Hindlimb muscle (tissue), 1 donor: ENCODE data around the gene SPSB4. TPM values are rescaled to one million over a fixed set of nuclear protein-coding genes. Genes with fewer than 3 reads are reported as not detected.

Experiments used
- DNase-seq: peaks from one replicate; pipeline ENCODE4 v3.0.0-alpha.2; 2013
- polyA plus RNA-seq: library from polyadenylated mRNA; unstranded; fragments of 120-200 nt; gene quantifications from one replicate; pipeline ENCODE4 v1.2.1, GENCODE V29; 2013; ENCODE audit not compliant: insufficient read length

The SPSB4 gene
- polyA plus RNA-seq, 1 donor, result 18.7 TPM

DNA sequence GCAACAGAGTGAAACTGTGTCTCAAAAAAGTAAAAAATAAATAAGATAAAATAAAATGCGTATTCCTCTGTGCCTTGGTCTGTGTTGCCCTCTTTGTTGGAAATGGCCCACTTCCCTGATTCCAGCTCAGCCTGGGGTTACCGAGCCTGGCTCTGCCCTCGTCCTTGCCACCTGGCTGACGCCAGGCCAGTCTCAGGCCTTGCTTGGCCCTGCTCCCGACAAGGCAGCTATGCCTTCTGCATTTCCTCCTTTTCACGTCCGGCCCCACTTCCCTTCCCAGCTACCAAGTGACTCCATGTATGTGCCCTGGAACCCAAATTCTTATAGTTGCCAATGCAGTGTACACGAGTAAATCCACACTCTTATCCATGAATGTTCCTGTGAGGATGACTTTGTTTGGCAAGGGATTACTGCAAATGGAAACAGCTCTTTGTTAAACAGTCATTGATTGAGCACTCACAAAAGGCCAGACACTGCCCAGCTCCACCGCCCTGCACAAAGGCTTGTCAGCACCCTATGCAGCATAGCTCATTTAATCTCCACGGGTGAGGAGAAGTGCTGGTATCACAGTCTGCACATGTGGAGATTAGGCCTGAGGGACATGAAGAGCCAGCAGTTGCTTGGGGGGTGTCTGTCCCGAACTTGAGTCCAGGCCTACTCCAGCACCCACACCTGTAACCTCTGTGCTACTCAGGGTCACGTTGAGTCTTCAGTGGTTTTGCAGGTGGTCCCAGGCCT is 25.1 kb downstream of the SPSB4 start:
- no peak for DNase-seq

DNA sequence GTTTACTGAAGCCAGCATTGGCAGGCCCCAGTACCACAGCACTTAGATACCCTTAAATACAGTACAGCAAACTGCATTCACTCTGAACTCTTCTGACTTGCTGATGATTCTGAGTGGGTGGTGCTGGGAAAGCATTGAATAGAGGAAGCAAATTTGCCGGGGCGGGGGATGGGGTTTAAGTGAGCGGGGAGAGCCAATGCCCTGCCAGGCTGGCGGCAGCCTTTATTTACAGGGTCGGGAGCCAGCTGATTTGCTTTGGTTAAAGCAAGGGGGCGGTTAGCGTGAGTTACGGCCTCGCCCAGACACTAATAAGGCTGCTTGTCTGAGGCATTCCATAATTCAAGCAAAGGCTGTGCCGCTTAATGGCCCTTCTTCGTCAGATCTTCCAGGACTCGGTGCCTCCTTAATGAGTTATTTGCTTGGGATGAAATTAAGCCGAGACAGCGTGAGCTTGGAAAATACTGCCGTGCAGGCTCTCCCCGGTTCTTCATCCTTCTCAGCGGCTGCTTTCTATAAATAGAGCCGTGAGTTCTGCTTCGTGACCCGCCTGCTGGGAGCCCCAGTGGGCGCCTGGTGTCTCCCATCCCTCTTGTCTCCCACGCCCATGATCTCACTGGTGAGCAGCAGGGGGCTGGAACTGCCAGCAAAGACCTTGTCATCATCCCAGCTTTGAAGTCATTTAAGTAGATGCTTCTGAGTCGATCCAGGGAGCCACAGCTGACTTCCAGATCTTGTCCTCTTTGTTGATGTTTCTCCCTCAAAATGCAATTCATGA is 25.8 kb downstream of the SPSB4 start:
- DNase-seq, result peak; percentile 61

DNA sequence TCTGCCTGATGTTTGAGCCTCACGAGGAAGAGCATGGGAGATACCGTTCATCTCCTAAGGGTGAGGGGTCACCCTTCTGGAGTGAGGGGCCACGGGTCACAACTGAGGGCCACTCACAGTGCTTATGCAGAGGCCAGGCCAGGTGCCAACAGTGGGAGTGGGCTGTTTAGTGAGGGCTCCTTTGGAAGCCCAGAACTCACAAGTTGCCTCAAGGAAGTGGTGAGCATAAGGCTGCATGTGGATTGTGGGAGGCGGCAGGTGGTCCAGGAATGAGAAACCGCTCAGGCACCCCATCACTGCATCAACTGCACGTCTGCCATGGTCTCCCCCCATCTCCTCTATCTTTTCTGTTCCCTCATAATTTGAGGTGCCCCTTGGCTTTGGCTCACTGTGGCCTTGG is 26.5 kb downstream of the SPSB4 start:
- DNase-seq, result no peak

DNA sequence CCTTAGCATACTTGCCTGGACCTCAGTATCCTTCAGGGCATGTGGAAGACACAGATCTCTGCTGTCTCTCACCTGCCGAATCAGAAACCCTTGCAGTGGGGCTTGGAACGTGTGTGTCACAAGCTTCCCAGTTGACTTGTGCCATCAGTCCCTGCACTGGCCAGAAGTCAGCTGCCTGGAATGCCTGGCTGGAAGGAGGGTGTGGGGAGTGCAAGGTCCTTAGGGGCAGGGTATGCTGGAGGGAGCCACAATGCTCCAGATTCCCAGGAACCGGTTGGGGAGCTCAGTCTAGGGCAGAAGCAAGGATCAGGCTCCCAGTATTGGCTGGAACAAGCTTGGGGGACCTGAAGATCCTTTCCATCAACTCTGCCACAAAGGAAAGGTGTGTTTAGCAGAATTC is 27.1 kb downstream of the SPSB4 start:
- no peak for DNase-seq

DNA sequence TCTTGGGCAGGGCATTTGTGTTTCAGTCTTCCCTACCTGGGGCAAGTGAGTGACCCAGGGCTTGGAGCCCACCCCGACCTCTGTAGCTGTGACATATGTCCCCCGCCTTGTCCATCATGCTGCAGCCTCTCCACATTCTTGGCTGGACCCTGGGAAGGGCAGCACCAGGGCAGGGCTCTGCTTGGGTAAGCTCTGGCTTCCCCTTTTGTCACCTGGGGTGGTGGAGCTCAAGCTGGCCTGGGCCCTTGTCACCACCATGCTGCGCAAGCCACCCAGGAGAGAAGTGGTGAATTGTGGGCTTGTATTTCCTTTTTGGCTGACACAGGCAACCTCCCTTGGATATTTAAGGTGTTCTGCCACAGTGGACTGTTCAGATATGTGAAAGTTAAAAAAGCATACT is 29.3 kb downstream of the SPSB4 start:
- no peak for DNase-seq

DNA sequence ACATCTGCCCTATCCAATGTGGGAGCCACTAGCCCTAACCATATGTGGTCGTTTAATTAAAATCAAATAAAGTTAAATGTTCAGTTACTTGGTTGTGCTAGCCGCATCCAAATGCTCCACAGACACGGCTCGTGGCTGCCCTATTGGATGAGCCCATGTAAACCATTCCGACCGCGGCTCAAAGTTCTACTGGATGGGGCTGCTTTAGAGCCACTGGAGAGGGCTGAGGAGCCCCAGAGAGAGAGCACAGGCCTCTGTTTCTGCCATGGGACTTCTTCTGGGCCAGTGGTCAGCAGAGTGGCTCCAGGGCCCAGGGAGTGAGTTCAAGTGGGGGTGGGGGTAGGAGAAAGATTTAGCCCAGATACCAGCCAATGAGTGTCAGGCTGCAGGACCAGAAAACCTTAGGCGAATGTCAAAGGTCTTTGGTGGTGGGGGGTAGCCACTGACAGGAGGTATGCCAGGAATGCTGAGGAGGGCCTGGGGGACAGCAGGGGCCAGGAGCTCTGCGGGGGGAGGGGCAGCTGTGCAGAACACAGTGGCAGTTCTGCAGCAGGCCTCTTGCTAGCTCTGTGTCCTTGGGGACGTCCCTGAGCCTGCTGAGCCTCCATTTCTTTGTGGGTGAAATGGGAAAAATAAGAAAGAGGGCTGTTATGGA is 30.1 kb downstream of the SPSB4 start:
- DNase-seq, result no peak

DNA sequence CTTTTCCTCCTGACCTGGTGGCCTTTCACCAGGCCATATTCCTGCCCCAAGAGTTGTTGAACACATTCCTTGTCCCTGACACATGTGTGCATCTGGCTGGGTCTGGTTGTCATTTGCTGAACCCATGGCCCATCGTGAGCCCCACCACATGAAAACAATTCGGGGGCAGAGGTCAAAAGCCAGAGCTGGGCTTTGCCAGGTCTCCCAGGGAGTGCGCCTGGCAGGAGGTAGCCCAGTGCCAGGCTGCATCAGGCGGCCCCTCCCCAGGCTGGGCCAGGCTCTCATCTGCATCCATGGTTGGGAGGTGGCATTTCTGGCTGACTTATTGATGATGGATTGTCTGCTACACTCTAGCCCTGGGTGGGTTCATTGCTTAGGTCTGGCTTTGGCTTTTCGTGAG is 30.9 kb downstream of the SPSB4 start:
- no peak for DNase-seq

DNA sequence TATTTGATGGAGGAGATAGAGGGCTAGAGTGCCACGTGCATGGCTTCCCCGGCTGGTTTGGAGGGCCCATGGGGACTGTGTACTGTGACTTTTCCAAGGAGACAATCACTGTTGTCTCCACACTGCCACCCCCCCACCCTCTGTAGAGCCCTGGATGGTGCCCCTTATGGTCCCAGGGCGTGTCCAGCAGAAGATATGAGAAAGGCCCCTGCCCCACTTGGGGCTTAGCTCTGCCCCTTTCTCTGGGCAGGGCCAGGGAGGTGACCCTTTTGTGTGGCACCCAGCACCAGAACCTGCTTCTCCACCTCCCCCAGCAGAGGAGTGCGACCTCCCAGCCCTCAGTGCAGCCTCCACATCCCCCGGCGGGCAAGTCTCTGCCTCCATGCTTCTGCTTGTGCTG is 32.1 kb downstream of the SPSB4 start:
- DNase-seq, result no peak

DNA sequence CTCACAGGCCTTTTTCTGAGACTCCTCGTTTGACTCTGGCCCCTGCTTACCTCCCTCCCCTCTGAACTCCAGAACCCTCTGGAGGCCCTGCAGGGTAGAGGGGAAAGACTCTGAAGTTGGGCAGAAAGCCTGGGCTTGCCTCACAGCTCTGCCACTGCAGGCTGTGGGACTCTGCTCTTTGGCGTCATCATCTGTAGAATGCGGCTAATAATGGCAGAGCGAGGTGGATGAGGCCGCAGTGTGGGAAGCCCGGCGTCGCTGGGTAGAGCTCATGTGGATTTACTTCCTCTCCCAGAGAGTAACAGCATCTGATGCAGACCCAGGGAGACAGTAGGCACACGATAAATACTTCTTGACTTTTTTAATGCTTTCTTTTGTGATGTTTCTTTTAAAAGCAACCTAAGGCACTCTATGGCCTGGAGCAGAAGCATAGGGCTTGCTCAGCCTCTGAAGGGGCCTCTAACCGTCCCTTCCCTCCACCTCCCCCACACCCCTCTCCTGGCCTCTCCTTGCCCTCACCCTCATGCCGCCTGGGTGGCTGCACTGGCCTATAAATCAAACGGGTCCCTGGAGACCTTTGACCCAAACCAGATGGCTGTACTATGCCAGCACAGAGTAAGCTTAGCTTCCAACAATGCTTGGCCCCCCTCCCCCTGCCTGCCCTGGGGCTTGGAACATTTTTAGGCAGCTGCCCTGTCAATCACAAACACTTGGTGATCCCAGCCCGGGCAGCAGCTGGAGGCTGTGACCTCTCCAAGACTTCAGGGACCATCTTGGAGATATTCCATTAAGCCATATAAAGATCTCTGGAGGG is 32.9 kb downstream of the SPSB4 start:
- peak; percentile 61 for DNase-seq

DNA sequence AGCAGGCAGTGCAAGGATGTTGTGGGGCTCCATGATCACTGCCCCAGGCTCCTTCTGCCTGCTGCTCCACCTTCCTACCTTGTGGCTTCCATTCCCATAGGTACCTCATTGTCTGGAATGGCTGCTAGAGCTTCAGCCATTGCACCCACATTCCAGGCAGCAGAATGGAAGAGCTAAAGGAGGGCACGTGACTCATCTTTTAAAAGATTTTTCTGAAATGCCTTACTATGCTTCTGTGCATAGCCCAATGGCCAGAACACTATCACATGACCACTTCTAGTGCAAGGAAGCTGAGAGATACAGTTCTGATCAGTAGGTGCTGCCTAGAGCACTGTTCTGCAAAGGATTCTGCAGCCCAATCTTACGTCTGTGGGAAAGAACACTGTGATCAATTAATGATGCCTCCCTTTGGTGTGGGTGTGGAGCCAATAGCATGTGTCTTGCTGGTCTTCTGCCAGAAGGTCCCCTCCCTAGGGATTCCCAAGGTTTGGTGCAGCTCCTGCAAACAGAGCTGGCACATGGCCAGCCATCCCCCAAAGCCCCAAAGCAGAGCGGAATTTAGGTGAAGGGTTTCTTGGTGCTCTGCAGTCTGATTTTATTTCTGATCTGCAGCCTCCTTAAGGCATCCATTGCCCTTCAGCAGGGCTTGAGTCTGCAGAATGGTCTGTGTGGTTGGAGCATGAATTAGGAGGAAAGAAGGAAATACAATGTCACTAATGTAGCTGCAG is 34.4 kb downstream of the SPSB4 start:
- DNase-seq, result no peak

DNA sequence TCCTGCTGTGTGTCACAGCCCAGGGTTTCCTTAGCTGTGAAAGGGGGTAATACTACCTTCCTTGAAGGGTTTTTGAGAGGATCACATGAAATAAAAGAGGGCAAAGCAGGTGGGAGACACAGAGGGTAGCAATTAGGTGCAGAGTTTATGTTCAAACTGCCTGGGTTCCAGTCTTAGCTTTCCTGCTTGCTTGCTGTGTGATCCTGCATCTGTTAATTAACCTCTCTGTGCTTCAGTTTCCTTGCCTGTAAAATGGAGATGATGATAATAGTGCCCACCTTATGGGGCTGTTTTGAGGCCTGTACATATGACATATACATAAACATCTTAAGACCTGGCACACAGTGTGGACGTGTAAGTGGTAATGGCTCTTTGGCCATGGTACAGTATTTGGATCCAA is 35.0 kb downstream of the SPSB4 start:
- no peak for DNase-seq

DNA sequence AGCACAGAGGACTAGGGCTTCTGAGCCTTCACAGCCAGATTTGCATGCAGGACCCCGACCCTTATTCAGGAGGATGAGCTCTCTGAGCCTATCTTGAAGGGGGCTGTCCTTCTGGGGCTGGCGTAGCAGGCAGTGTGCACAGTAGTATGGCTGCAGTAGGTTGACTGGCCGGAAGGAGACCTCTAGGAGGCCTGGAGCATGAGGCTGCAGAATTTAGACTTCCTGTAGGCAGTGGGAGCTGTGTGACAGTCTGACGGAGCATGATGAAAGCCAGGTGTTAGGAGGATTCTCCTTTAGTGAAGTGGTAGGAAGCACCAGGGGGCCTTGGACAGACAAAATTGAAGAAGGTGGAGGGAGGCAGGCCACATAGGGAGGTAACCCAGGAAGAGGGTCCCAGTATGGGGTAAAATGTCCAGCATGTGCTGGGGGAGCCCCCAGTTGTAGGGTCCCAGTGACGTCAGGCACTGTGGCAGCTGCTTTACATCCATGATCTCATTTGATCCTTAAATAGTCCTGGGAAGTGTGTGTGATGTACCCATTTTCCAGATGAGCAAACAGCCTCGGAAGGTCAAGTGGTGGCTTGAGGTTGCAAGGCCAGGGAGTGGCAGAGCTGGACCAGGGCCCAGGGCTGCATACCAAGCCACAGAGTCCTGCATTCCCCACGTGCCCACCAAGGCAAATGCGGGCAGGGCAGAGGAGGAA is 36.1 kb downstream of the SPSB4 start:
- DNase-seq, result no peak

DNA sequence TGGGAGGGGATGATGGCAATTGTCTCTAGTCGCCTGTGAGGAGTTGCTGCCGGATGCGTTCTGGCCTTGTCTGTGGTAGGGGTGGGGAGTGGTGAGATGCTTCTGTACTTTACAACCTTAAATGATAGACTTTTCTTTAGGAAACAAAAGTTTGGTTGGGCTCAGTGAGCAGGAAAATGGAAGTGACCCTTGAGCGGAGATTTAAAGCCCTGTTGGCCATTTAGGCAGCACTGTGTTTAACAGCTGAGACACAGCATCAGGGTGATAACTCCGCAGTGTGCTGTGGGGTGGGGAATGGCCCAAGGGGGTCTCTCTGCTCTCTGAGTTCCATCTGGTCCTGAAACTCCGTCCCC is 36.6 kb downstream of the SPSB4 start:
- no peak for DNase-seq

DNA sequence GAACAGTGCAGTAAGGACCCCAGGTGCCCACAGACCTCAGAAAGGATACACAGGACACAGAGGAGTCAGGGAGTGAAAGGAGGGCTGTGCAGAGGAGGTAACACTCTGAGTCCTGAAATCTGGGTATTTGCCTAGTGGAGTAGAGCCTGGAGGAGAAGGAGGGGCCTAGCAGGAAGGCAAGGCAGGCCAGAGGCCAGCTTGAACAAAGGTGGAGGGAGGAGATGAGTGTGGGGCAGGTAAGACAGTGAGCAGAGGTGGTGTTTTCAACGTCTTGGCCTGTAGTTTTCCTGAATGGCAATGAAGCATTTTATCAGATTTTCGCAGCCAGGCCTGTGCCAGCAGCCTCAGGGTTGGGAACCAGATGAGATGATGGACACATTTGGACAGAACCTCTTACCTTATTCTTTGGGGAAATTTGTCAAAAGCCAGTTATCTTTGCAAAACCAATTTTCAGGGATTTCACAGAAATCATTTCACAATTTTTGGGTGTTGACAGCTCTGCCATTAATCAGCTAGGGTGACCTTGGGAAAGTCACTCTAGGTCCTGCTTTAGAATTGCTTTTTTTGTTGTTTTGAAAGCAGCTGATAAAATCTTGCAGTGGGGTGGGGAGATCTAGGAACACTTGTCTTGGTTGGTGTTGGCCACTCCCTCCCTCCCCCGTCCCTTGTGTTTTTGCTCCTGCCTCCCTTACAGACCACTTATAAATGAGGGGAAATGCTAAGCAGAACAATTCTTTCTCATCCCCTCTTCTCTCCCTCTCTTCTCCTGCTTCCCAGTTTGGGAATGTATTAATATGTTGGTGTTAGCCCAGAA is 38.4 kb downstream of the SPSB4 start:
- DNase-seq, result no peak

DNA sequence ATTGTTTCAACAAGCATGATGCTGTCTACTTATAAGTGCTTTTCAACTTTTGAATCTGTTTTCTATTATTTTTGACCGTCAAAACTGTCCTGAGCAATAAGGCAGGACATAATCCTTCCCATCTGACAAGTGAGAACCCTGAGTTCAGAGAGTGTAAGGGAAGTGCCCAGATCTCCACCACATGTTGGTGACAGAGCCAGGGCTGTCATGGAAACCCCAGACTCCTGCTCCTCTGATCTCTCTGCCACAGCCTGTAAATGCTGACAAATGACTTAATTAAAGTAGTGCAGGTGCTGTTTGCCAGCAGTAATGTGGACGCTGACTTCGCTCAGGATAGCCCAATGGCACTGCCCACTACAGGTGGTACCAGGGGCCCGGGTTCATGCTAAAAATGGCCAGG is 40.3 kb downstream of the SPSB4 start:
- DNase-seq, result no peak

DNA sequence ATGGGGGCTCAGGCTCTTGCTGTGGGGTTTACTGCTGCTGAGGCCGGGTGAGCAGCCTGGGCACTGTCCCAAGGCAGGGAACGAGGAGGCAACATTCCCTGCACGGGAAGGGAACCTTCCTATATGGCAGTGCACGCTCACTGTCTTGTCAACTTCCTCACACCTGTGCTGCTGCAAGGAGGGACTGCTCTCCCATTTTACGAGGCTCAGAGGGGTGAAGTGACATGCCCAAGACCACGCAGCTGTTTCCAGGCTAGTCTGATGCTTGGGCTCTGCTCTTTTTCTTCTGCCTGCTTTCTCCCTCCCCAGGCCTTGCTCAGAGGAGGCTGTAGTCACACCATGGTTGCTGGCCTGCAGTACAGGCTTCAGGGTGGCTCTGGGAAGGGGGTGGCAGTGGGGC is 41.5 kb downstream of the SPSB4 start:
- no peak for DNase-seq

DNA sequence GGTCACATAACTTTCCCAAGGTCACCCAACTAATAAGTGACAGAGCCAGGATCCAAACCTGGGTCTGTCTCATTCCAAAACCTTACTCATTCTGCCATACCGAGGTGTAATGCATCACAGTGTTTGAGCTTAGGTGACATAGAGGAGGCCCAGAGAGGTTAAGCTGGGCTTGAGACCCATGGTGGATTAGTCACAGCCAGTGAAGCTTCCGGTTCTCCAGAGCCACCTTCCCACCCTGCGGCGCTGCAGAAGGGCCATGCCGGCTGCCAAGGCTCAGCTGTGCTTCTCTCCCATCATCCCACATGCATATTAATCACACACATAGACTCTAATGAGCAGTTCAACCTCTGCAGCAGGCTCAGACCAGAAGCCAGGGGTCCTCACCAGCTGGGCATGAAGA is 42.2 kb downstream of the SPSB4 start:
- no peak for DNase-seq

DNA sequence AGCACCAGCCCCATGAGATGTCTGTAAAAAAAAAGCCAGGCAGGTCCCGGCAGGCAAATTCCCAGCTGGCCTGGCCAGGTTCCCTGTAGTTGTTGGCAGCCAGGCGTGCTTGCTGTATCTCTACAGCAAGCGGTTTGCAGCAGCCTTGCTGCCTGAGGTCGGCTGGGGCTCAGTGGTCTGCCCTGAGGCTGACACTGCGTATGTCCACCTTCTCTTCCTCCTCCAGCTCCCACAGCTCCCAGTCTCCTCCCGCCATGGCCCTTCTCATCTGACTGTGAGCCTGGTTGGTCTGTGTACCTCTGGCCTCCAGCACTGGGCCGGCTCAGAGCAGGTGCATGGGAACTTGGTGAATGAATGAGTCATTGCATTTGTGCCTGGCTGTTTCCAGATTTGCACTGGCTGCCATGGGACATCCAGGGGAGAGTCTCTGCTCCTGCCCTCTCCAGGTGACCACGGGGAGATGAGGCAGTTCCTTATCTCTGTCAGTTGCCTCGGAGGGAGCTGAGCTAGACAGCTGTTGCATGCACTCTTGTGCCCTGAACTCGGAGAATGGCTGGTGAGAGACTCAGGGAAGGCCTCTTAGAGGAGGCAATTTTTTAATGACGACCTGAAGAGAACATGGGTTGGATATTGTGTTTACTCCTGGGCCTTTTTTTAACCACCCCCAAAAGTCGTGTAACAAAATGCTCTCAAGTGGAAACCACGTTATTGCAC is 43.0 kb downstream of the SPSB4 start:
- no peak for DNase-seq

DNA sequence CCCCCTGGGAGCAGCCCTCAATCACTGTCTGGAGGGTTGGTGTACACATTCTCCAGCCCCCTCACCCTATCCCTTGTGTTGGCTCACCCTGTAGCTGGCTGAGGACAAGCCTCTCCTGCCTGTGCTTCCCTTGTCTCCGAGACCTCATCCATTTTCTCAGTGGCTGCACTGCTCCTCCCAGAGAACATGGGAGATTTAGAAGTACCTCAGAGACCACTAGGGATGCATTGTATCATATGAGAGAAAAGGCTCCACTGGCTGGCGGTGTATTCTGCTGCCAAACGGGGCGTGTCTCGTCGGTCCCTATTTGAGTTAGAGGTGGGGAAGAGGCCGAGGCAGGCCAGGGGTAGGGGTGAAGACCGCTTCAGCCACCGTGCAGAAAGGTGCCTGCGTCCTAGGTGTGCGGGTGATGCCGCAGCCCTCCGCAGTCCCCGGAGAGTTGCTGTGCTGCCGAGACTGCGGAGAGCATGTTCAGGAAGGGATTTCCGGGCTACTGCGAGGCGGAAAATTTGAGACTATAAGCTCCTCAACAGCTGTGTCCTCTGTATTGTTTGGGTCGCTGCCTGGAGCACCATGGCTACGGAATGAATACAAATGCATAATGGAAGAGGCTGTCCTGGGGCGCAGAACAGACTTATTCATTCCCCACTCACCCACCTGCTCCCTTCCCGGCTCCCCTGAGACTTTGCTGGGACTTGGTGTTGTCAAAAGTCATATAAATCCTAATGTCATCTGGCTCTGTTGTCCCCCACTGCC is 43.8 kb downstream of the SPSB4 start:
- peak; percentile 97 for DNase-seq
